Activated CD8-positive, alpha-beta memory T cell treated with anti-CD3 and anti-CD28 coated beads for 48 hours (primary cell): ENCODE measurements around the gene SIX2.

Experiments
- DNase-seq, 3 experiments: peaks; one replicate each; pipeline ENCODE4 v3.0.0-alpha.2; 2020; ENCODE audit warnings: low read depth in 2 of 3, low spot score in 2 of 3

The SIX2 gene

DNA sequence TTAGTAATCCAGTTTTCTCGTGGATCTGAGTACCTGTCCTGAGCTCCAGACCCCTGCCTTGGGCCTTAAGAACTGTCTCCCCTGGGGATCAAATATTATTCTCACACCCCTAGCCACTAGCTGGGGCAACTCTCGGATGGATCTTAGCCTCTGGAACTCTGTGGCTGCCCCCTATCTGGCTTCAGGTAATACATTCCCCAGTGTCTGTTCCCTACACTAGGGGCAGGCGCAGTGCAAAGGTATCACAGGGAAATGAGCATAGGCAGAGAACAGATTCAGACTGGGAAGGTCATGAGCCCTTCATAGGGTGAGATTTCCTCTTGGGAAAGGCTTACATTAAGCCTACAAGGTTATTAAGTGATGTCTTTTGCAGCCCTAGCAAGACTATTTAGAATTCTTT lies 11.2 kb upstream of the SIX2 start:
- DNase-seq, result no peak

DNA sequence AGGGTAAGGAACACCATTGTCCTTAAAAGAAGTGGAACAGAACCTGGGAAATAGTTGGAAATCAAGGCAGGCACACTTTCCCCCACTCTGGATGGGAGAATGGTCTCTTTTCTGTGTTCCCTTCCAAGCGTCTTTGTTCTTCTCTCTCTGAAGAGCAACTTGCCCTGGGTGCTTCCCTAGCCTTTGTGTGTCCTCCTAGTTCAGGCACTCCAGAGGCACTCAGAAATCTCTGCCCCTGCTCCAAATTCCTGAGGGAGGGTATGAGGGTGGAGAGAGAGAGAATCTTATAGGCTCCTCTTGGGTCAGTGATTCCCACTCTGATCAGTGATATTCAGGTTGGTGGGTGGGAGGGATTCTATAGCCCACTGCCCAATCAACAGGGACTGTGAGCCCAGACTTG lies 8.8 kb upstream of the SIX2 start:
- no peak for DNase-seq

DNA sequence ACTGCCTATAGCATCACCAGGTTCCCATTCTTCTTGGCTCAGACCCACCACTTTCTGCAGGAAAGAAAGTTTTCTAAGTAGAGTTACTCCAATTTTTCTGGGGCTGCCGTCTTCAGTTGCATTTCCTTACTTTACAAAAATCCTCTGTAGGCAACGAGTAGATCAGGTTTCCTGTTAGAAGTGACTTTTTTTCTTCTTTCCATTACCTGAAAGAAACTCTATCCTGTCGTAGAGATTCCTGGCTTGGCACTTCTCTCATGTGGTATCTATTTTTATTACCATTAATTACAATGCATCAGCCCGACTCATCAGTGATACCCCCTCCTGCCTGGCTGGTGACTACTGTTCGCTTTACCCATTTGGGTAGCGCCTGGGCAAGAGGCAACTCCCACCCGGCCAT lies 5.6 kb upstream of the SIX2 start:
- DNase-seq, result no peak

DNA sequence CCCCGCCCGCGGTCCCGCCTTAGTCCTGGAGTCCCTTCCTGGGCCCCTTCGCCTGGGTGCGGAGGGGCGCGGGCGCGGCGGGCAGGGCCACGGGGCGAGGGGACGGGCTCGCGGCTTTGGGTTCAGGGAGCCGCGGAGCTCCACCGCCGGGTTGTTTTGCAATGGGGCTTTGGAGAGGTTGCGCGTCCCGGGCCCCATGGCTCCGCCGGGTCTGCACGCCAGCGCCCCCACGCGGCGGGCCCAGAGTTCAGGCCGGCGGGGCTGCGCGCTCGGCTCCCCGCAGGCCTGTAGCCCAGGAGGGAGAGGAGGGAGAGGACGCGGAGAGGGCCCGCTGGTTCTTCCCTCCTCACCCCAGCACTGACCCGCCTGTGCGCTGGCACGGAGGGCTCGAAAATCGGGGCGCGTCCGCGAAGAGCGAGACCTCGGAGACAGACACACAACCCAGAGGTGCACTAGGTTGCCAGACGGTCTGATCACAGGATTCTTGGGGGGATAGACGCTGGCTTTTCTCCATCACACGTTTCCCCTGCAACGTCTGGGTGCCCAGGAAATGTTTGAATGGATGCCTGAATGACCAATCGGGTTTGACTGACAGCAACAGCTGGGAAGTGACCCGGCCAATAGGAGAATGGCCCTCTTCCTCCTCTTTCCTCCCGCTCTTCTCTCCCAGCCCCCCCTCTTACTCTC lies 4.9 kb upstream of the SIX2 start:
- DNase-seq, result no peak

DNA sequence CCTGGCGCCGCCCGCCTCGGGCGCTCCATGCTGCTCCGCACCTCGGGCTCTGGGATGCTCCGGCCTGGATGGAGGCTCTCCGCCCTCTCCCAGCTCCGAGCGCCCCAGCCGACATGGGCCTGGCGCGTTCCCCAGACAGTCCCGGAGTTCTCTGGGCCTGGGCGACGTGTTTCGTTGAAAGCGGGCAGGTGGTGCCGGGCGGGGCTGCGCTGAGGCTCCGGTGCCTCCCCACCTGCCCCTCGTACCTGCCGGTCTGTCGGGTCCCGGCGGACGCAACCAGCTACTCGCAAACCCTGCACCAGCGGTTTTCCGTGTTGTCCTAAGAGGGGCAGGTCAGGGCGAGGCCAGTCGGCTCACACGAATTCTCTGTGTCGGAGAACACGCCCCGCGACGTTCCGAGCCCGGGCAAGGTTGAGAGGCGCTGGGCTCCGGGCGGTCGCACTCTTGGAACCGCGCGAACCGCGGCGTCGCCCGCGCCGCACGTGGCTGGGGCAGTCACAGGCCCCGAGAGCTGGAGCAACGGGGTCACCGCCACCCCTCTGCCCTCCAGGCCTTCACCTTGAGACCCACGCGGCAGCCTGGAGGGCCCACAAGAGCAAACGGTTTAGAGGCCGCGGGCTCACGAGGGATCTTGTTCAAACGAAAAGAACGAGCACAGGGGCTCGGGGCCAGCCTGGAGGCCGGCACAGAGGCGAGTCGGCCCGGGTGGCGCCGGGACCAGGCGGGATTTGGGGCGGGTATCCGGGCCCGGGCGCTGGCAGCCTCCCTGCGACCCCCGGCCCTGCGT lies 4.2 kb upstream of the SIX2 start:
- no peak for DNase-seq

DNA sequence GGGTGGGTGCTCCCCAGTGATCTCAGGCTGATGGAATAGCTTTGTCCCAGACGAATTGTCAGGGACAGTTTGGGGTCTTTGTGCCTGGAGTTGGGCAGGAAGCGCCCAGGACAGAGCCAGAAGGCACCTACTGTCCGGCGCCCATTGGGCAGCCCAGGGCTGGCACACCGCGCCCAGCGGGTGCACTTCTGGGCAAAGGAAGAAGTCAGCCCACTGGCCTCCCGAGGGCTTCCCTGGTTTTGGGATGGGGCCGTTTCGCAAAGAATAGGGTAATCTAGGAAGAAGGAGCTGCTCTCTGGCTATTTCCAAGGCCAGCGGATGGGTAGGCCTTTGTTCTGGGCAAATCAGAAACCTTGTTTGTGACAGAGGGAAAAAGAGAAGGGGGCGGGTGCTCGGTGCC lies 3.5 kb upstream of the SIX2 start:
- DNase-seq, result no peak

DNA sequence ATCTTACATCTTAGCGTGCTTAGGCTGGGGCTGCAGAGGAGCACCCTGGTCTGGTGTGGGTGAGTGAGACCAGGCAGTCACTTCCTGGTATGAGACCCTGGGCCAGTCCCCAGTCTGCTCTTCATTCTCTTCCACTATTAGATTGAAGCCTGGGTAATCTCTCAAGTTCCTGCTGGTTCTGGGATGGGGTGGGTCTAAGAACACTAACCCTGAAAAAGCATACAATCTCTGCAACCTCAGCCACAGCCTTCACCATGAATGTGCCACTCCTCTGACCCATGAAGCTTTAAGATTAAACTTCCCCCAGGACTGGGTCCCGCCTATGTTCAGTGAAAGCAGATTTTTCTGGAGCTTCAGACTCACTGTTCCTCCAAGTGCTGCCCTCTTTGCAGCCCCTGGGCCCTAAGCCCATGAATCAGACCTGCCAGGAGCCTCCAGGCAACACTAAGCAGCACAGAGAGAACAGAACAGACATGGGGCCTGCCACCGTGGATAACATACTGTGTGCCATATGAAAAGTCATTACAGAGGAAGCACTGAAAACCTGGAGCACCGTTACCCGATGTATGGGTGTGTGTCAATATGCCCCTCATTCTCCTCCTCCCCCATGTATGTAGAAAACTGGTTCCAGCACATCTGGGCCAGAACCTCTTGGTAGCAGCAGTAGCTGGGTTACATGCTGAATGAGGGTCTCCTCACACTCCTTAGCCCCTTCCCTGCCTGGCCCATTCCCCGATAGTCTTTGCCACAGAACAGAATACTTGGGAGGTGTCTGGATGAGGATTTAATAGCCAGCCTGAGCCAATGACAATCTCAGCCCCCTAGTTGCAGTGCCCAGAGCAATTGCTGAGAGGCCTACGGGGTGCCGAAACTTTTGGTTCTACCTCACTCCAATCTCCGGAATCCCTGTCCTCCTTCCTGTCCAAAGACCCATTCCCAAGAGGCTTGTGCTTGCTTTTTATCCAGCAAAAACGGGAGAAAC lies 2.7 kb upstream of the SIX2 start:
- no peak for DNase-seq

DNA sequence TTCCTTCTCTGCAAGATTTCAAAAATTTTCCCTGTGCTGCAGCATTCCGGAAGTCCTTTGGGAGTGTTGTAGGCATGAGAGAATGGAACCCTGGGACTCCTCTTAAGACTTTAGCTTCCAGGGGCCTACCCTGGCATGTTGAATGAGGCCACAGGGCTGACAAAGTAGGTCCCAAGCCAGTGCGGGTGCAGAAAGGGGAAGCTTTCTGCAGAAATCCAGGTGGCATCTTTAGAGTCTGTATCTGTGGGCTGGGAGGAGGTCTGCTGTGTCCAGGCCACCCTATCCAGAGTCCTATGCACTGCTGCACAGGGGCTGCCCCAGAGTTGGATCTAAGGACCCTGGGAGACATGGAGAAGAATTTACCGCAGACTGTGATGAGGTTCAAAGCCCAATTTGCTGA lies 1.9 kb upstream of the SIX2 start:
- no peak for DNase-seq

DNA sequence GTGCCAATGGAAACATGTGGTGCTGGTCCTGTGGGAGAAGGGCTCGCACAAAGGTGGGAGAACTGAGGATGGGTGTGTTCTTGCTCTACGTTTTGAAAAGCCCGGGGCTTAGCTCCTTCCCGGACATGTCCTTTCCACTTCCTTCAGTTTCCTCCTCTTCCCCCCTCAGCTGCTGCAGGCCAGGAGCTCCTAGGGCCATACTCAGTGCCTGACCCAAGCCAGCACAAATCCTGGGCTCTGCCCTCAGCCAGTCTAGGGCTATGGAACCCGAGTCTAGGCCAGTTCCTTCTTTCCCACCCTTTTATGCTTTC lies 1.4 kb upstream of the SIX2 start:
- DNase-seq, result no peak

DNA sequence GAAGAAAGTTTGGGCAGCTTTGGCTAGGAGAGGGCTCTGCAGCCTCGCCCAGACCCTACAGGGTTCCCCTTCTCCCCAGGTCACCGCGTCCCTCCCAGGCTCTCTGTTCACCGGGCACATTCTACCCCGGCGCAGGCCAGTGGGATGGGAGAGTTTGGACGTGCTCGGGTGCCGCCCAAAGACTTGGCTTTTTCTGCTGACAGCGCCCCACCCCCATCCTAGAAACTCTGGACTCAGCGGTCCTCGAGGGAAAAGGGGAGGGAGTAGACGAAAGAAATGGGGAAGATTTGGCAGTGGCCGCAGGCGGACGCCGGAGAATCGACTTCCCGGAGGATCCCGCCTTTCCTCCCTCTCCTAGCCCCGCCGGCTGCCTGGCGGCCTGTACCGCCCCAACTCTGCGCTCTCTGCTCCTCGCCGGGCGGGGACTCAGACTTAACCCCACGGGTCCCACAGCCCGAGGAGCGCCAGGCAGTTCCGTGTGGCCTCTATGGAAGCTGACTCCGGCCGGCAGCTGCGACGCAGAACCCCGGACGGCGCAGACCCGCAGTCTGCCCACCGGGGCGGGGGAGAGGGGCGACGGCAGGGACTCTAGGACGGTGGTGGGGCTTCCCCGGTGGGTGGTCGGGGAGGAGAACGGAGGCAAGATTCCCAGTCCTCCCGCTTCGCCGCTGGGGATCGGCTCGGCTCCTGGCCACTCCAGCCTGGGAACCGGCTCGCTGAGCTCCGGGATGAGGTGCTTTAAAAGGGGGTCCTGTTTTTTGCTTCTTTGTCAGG lies 863 bp upstream of the SIX2 start:
- DNase-seq, result no peak

DNA sequence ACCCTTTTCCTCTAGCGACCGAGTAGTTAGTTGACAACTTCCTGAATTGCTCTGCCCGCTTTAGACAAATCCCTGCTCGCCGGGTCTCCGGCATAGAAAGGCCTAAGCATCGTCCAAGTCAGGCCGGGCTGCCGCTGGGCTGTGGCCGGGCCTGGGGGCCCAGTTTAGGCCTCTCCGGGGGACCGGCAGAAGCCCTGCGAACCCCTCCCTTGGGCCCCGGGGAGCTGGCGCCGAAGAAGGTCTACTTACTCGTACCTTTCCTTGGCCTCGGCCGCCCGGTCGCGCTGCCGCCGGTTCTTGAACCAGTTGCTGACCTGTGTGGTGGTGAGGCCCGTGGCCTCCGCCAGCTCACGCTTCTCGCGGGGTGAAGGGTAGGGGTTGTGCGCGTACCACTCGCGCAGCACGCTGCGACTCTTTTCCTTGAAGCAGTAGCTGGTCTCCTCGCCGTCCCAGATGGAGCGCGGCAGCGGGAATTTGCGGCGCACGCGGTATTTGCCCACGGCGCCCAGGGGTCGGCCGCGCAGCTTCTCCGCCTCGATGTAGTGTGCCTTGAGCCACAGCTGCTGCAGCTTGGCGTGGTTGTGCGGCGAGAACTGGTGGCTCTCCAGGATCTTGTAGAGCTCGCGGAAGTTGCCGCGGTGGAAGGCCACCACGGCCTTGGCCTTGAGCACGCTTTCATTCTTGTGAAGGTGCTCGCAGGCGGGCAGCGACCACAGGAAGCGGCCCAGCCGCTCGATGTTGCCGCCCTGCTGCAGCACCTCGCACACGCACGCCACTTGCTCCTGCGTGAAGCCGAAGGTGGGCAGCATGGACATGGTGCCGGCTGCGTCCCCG lies 739 bp downstream of the SIX2 start:
- no peak for DNase-seq

DNA sequence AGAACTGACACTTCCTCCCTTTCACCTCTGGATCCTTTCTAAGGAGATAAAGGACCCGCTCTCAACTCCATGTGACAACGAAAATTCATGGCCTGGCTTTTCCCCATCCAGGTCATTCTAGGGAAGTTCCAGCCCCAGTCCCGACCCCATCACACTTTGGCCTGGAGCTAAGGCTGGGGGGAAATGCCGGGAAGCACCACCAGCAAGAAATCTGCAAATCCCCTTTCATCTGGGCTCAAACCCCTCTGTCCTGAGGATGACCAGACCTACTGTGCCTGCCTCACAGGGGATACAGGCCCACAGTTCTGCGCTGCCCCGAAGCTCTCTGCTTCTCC lies 1.3 kb downstream of the SIX2 start:
- no peak for DNase-seq

DNA sequence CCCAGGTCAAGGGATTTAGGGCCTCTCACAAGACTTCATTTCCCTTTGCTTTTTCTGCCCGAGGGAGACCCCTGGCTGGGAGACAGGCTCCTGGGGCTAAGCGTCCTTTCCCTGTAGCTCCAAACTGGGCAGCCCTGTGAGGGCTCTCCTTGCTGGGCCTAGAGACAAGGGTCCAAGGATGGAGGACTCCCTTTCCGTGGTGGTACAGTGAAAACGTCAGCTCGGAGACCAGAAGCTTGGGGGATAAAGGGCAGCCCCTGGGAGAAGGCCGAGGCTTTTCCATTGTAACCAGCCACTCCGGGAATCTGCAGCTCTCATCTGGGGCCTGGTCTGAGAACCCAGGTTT lies 2.3 kb downstream of the SIX2 start:
- DNase-seq, result no peak

DNA sequence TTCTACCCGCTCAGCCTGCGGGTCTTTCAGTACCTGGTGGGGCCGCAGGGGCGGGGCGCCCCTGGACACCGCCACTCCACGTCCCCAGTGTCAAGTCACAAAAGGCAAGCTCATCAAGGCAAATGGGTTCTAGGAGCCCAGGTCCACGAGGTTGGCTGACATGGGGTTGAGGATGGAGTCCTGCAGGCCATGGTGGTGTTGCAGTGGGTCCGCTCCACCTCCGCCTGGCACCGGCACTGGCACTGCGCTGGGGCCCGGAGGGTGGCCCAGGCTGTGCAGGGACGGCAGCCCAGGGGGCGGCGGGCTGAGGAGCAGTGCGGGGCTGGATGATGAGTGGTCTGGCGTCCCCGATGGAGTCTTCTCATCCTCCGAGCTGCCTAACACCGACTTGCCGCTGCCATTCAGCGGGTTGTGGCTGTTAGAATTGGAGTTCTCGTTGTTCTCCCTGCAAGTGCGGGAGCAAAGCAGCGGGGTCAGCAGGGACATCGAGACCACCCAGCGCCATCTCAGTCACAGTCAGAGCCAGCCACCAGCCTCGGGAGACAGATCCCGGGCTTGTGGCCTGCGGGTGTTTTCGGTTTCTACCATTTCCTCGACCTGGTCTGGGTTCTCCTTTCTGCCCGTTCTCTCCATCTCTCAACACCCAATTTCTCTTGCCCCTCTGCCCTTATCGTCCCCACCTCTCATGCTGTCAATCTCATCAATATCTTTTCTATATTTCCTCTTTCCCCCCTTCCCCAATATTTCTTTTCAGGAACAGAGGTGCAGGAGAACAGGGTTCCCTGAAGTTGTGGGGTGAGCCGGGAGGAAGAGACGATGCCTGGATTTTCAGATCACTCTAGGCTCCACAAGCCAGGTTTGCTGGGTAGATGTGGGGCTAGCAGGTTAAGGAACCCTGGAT lies 3.0 kb downstream of the SIX2 start:
- DNase-seq, result no peak

DNA sequence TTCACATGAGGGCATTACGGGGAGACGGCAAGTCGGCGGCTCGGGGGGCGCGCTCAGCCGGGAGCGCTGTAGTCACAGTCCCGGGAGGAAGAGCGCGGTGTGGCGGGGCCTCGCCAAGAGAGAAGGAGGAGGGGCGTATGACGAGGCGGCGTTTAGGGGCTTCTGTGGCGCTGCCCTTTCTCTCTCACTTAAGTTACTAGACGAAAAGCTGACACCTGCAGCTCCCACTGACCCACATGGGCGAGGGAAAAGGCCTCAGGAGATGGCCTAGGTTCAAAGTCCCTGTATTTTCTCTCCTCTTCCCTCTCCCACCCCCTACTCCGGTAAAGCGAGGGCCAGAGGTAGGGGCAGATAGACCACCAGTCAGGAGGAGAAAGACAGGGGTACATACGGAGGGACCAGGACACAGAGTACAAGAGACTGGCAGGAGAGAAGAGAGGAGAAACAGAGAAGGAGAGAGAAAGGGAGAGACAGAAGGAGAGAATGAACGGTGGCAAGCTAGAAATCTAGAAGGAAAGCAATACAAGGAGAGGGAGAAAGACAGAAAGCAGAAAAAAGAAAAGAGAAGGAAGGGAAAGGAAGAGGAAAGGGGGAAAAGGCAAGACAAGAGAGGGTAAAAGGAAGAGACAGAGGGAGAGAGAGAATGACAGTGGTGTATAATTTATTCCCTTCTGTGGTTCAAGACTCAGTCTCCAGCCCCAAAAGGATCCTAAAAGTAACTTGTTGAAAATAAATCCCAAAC lies 3.8 kb downstream of the SIX2 start:
- no peak for DNase-seq

DNA sequence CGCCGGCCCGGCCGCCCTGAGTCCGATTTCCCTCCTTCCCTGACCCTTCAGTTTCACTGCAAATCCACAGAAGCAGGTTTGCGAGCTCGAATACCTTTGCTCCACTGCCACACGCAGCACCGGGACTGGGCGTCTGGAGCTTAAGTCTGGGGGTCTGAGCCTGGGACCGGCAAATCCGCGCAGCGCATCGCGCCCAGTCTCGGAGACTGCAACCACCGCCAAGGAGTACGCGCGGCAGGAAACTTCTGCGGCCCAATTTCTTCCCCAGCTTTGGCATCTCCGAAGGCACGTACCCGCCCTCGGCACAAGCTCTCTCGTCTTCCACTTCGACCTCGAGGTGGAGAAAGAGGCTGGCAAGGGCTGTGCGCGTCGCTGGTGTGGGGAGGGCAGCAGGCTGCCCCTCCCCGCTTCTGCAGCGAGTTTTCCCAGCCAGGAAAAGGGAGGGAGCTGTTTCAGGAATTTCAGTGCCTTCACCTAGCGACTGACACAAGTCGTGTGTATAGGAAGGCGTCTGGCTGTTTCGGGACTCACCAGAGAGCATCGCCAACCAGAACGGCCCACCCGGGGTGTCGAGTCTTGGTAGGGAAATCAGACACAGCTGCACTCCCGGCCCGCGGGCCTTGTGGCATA lies 4.6 kb downstream of the SIX2 start:
- no peak for DNase-seq

DNA sequence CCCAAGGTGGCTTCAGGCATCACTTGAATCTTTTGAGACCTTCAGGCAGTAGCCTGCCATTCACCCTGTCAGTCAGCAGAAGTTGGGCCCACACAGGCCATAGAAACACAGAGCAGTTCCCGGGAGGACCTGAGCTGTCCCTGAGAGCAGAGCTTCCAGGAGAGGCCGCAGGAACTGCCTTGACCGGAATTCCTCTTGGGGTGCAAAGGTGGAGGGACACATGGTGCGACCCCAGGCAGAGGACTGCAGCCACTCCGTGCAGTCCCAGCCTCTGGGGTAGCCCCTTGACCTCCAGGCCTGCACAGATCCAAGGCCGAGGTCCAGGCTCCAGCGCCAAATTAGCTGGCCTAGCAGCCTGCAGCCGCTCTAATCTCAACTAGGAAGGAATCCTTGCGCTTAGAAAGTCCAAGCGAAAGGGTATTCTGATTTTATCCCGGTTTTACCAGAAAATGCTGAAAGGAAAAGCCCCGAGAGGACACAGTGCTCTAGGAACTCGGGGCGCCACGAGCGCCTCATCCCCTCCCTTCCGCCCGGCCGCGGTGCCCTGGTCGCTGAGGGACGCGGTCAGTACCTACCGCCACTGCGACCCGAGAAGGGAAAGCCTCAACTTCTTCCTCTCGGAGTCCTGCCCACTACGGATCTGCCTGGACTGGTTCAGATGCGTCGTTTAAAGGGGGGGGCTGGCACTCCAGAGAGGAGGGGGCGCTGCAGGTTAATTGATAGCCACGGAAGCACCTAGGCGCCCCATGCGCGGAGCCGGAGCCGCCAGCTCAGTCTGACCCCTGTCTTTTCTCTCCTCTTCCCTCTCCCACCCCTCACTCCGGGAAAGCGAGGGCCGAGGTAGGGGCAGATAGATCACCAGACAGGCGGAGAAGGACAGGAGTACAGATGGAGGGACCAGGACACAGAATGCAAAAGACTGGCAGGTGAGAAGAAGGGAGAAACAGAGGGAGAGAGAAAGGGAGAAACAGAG lies 5.4 kb downstream of the SIX2 start:
- DNase-seq, result no peak
